B cell (primary cell): Measurements from ENCODE around the gene KDM3B. TPM values are rescaled to one million over a fixed set of nuclear protein-coding genes. Genes with fewer than 3 reads are reported as not detected.

Experiments
- ATAC-seq: fragments of 200-7000 bp; cut with Tn5 transposase; one replicate; pipeline ENCODE4 v1.10.0; 2021; ENCODE audit warnings: low read depth, mild to moderate bottlenecking, moderate number of reproducible peaks, moderate library complexity
- CTCF ChIA-PET: fragments of 350-600 bp; sonication (Branson Sonifier 250); formaldehyde crosslinking; loops from one replicate; lab custom pipeline; 2021; ENCODE audit warnings: antibody characterized with exemption, inconsistent platforms; lab: Charles Lee
- POLR2A ChIA-PET: fragments of 350-600 bp; sonication (Branson Sonifier 250); formaldehyde crosslinking; loops from one replicate; lab custom pipeline; 2021; ENCODE audit warnings: antibody characterized with exemption; lab: Charles Lee
- DNase-seq: peaks from one replicate; pipeline ENCODE4 v3.0.0; 2013
- H2AFZ ChIP-seq: 2 replicates; pipeline ENCODE4 v1.6.1; 2012; ENCODE audit warnings: mild to moderate bottlenecking, low read depth, low read length; ENCODE audit not compliant: insufficient read depth, poor library complexity, severe bottlenecking
- H3K27ac ChIP-seq, 2 donors: 1 replicate in 1 of 2; 2 replicates in 1 of 2; pipeline ENCODE4 v1.5.1; 2012 to 2013; ENCODE audit warnings: low read length in 2 of 2, mild to moderate bottlenecking in 2 of 2, moderate library complexity in 1 of 2
- H3K27me3 ChIP-seq, 4 experiments: fragments of 200-600 bp in 1 of 4; sonication (generic) in 1 of 4; replicated peaks in 1 of 4; 1 replicate in 2 of 4; 2 replicates in 2 of 4; pipeline versions ENCODE4 v1.6.1 to v1.7.0; 2013 to 2016; ENCODE audit warnings: low read length in 3 of 4, mild to moderate bottlenecking in 2 of 4, mixed read lengths in 1 of 4, moderate library complexity in 1 of 4; ENCODE audit not compliant: insufficient read depth in 4 of 4, control insufficient read depth in 3 of 4; ENCODE audit errors: control extremely low read depth in 1 of 4
- H3K36me3 ChIP-seq, 2 experiments: replicated peaks in 1 of 2; 1 replicate in 1 of 2; 2 replicates in 1 of 2; pipeline versions ENCODE4 v1.6.1 to v1.7.1; 2013; ENCODE audit warnings: low read length in 1 of 2; ENCODE audit not compliant: insufficient read depth in 2 of 2, control insufficient read depth in 1 of 2; ENCODE audit errors: control extremely low read depth in 1 of 2, extremely low read depth in 1 of 2
- H3K4me1 ChIP-seq, 2 donors: fragments of 200-600 bp in 1 of 2; sonication (generic) in 1 of 2; 1 replicate in 1 of 2; 2 replicates in 1 of 2; pipeline versions ENCODE4 v1.5.1 to v1.6.1; 2013 to 2017; ENCODE audit warnings: low read length in 2 of 2; ENCODE audit not compliant: control insufficient read depth in 2 of 2, insufficient read depth in 2 of 2
- H3K4me2 ChIP-seq: replicated peaks from 2 replicates; pipeline ENCODE3; 2012; ENCODE audit warnings: mild to moderate bottlenecking, low read depth, low read length; ENCODE audit not compliant: poor library complexity, severe bottlenecking
- H3K4me3 ChIP-seq, 5 experiments: fragments of 200-600 bp in 1 of 5; sonication (generic) in 1 of 5; 1 replicate in 3 of 5; 2 replicates in 2 of 5; pipeline versions ENCODE4 v1.5.1 to v1.7.0; 2011 to 2016; ENCODE audit warnings: low read length in 4 of 5, mild to moderate bottlenecking in 4 of 5, low read depth in 2 of 5, control low read depth in 1 of 5, moderate library complexity in 1 of 5; ENCODE audit not compliant: insufficient read depth in 1 of 5; ENCODE audit errors: control extremely low read depth in 1 of 5, extremely low read depth in 1 of 5
- H3K79me2 ChIP-seq: fragments of 200-600 bp; sonication (generic); one replicate; pipeline ENCODE4 v1.6.0; 2016; ENCODE audit warnings: low read length; ENCODE audit not compliant: control insufficient read depth, insufficient read depth
- H3K9ac ChIP-seq: fragments of 200-600 bp; sonication (generic); 2 replicates; pipeline ENCODE4 v1.6.1; 2017; ENCODE audit warnings: mild to moderate bottlenecking, low read length, moderate library complexity
- H3K9me3 ChIP-seq, 3 donors: one replicate each; pipeline versions ENCODE4 v1.6.1 to v1.7.1; 2013; ENCODE audit warnings: low read length in 2 of 3; ENCODE audit not compliant: control insufficient read depth in 2 of 3, insufficient read depth in 1 of 3; ENCODE audit errors: control extremely low read depth in 1 of 3
- H4K20me1 ChIP-seq: 2 replicates; pipeline ENCODE4 v1.6.0; 2012; ENCODE audit warnings: mild to moderate bottlenecking, low read length; ENCODE audit not compliant: insufficient read depth, control insufficient read depth, poor library complexity, severe bottlenecking
- H3K27ac Mint-ChIP-seq: one replicate; pipeline ENCODE4 v1.8.0; 2021; ENCODE audit warnings: mixed read lengths
- H3K27me3 Mint-ChIP-seq: one replicate; pipeline ENCODE4 v1.8.0; 2021; ENCODE audit warnings: mixed read lengths
- H3K4me1 Mint-ChIP-seq: one replicate; pipeline ENCODE4 v1.8.0; 2021; ENCODE audit warnings: mixed read lengths
- H3K4me3 Mint-ChIP-seq: one replicate; pipeline ENCODE4 v1.8.0; 2021; ENCODE audit warnings: mixed read lengths
- H3K9me3 Mint-ChIP-seq: one replicate; pipeline ENCODE4 v1.8.0; 2022; ENCODE audit warnings: mixed read lengths; ENCODE audit not compliant: insufficient read depth
- CTCF ChIP-seq: fragments of 200-600 bp; IDR thresholded peaks from one replicate; pipeline ENCODE4 v1.8.0; 2022; ENCODE audit warnings: antibody characterized with exemption, mild to moderate bottlenecking
- EZH2 ChIP-seq: IDR thresholded peaks from 2 replicates; pipeline ENCODE4 v1.6.1; 2012; ENCODE audit warnings: borderline replicate concordance, low read depth, mild to moderate bottlenecking, moderate library complexity, low read length; ENCODE audit not compliant: insufficient read depth, poor library complexity, severe bottlenecking
- WGBS: methylation state at CpG from one replicate; pipeline ENCODE4 v1.1.5; 2013; ENCODE audit warnings: missing lambda C conversion rate; ENCODE audit not compliant: insufficient coverage; 5-methylcytosine and 5-hydroxymethylcytosine counted together
- intact Hi-C: fragments of 100-400 bp; cut with micrococcal nuclease; formaldehyde crosslinking; loops from one replicate; pipeline ENCODE4 v1.10.0; 2022
- polyA plus RNA-seq: library from polyadenylated mRNA; depleted of rRNA; stranded (reverse); fragments of >200 nt; gene quantifications from 2 replicates; pipeline ENCODE4 v1.2.3, GENCODE V29; 2012
- total RNA-seq, 2 donors: library from RNA; stranded (reverse); fragments of 120-200 nt in 1 of 2; gene quantifications; 1 replicate in 1 of 2; 2 replicates in 1 of 2; pipeline versions ENCODE4 v1.2.3 to v1.2.4, GENCODE V29; 2013 to 2022

The KDM3B gene
- total and polyA plus RNA-seq, 2 donors (not counting 1 experiment from before 2014, with no cell fraction given): 41.8 to 99.9 TPM

GRCh38 chr5:138457531-138458275 lies 105.2 kb downstream of the KDM3B start:
- Histone ChIP-seq H3K4me1 (peaks cover 19 to 26% of the 10 kb centered on the region in 2 donors), H4K20me1 (no peaks in the 10 kb centered on the region), H3K27ac (no peak overlapping the region), H3K27me3 (no peaks in the 10 kb centered on the region), H3K79me2 (no peaks in the 10 kb centered on the region), H3K4me3 (no peak overlapping the region), H3K9me3 (peaks cover 0 to 4% (median 0%) of the 10 kb centered on the region in 3 donors), H2AFZ (no peak overlapping the region), H3K4me2 (no peak overlapping the region), H3K36me3 (no peaks in the 10 kb centered on the region), H3K9ac (no peak overlapping the region)
- ATAC-seq (no peak), DNase-seq (no peak)
- Mint-ChIP-seq H3K4me1 (peaks cover 32% of the 10 kb centered on the region), H3K9me3 (no peaks in the 10 kb centered on the region), H3K27me3 (no peaks in the 10 kb centered on the region), H3K27ac (peak overlapping the region; percentile 53), H3K4me3 (no peak overlapping the region)
- ChIA-PET CTCF (interaction anchor here (0.6 to 13.1 kb wide), 3 partner anchors 8 to 122 kb away, joined by 5 to 281 read pairs (median 65); no protein-coding TSS in a partner anchor), POLR2A (interaction anchor here (0.6 kb wide), 1 partner anchor 95 kb away, joined by 8 read pairs; no protein-coding TSS in a partner anchor)
- intact Hi-C loops: no loop called here
- 87% methylated on average over 9 of the region's 12 CpGs for WGBS
- no peak for TF ChIP-seq EZH2
- no peak for TF ChIP-seq CTCF

- Histone ChIP-seq H3K9ac (no peak overlapping the region), H3K4me2 (peak overlapping the region; percentile 48), H4K20me1 (no peaks in the 10 kb centered on the region), H3K9me3 (peaks cover 0 to 4% (median 0%) of the 10 kb centered on the region in 3 donors), H3K4me3 (no peak overlapping the region), H3K27ac (no peak overlapping the region), H2AFZ (peak overlapping the region; percentile 55), H3K36me3 (no peaks in the 10 kb centered on the region), H3K4me1 (peaks cover 19 to 29% of the 10 kb centered on the region in 2 donors), H3K79me2 (no peaks in the 10 kb centered on the region), H3K27me3 (no peaks in the 10 kb centered on the region)
- POLR2A ChIA-PET: interaction anchor here (0.6 kb wide), 1 partner anchor 95 kb away, joined by 8 read pairs; no protein-coding TSS in a partner anchor
- Mint-ChIP-seq H3K4me3 (no peak overlapping the region), H3K27me3 (no peaks in the 10 kb centered on the region), H3K4me1 (peaks cover 32% of the 10 kb centered on the region), H3K27ac (no peak overlapping the region), H3K9me3 (no peaks in the 10 kb centered on the region)
- intact Hi-C loops: no loop called here
- DNase-seq (no peak), ATAC-seq (no peak)
- CTCF ChIA-PET: interaction anchor here (9.3 to 13.1 kb wide), 2 partner anchors 9 to 43 kb away, joined by 65 to 281 read pairs; no protein-coding TSS in a partner anchor
- TF ChIP-seq CTCF: no peak
- TF ChIP-seq EZH2: no peak
- 23% methylated on average over 10 of the region's 11 CpGs for WGBS
These were observed 105.9 kb downstream of the KDM3B start for GRCh38 chr5:138458384-138458783.
